AG09309 (cell line): Measurements from ENCODE around the gene MAP2K5.

ENCODE experiments used
- DNase-seq: peaks from one replicate; pipeline ENCODE4 v3.0.0-alpha.2; 2010; ENCODE audit warnings: low read depth
- H3K4me3 ChIP-seq: 2 replicates; pipeline ENCODE4 v1.5.1; 2011; ENCODE audit warnings: mild to moderate bottlenecking, low read depth, low read length, moderate library complexity; ENCODE audit not compliant: control insufficient read depth
- TF ChIP-seq, protein P1 (sequence below): IDR thresholded peaks from 2 replicates; pipeline ENCODE4 v1.5.1; 2011; ENCODE audit warnings: mild to moderate bottlenecking, low read depth, low read length, inconsistent platforms; ENCODE audit not compliant: insufficient read depth, control insufficient read depth; ENCODE audit errors: missing control alignments

The MAP2K5 gene

DNA sequence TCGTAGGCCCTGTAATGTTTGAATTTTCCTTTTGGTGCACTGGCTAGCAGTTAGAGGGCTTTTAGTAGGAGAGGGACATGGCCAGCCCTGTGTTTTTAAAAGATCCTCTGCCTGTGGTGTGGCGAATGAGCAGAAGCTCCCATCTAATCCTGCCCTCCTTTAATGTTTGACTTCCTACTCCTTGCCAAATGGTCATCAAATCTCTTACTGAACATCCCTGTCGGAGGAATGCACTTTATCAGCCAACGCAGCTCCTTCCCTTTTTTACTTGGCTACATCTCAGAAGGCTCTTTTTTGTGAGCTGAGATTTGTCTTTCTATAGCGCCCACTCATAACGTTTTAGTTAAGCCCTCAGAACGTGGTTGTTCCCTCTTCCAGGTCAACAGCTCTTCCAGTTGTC lies 44.8 kb downstream of the MAP2K5 start:
- no peak for DNase-seq
- TF ChIP-seq, protein P1, sequence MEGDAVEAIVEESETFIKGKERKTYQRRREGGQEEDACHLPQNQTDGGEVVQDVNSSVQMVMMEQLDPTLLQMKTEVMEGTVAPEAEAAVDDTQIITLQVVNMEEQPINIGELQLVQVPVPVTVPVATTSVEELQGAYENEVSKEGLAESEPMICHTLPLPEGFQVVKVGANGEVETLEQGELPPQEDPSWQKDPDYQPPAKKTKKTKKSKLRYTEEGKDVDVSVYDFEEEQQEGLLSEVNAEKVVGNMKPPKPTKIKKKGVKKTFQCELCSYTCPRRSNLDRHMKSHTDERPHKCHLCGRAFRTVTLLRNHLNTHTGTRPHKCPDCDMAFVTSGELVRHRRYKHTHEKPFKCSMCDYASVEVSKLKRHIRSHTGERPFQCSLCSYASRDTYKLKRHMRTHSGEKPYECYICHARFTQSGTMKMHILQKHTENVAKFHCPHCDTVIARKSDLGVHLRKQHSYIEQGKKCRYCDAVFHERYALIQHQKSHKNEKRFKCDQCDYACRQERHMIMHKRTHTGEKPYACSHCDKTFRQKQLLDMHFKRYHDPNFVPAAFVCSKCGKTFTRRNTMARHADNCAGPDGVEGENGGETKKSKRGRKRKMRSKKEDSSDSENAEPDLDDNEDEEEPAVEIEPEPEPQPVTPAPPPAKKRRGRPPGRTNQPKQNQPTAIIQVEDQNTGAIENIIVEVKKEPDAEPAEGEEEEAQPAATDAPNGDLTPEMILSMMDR, result no peak
- no peak overlapping the region for H3K4me3 ChIP-seq

DNA sequence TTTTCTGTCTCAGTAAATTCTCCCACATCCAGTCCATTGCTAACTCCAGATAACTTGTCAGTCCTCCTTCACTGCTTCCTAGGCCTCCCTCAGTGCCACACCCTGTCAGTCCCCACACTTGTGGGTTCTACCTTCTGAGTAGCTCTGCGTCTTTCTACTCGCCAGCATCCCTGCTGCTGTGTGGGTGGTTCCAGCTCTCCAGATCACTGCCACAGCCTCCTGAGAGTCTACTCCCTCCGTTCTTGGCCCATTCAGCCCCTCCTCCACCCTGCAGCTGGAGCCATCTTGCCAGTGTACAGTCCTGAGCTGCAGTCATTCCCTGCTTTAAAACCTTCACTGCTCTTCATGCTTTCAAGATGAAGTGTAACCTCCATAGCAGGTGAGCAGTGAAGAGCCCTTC lies 45.3 kb downstream of the MAP2K5 start:
- DNase-seq, result no peak
- TF ChIP-seq, protein P1, result no peak
- H3K4me3 ChIP-seq, result no peak overlapping the region

DNA sequence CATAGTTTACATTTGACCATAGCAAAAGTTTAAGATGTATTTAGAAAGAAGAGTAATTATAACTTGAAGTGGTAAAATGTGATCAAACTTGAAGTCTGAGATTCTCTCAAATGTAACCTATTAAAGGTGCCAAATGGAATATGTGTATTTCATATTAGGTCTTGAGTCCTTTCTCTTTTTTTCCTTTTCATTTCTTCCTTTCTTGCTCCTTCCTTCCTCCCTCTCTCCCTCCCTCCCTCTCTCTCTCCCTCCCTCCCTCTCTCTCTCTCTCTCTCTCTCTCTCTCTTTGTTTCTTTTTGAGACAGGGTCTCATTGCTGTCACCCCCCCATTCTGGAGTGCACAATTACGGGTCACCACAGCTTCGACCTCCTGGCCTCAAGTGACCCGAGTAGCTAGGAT lies 47.7 kb downstream of the MAP2K5 start:
- DNase-seq, result no peak
- no peak overlapping the region for H3K4me3 ChIP-seq
- TF ChIP-seq, protein P1, result no peak

DNA sequence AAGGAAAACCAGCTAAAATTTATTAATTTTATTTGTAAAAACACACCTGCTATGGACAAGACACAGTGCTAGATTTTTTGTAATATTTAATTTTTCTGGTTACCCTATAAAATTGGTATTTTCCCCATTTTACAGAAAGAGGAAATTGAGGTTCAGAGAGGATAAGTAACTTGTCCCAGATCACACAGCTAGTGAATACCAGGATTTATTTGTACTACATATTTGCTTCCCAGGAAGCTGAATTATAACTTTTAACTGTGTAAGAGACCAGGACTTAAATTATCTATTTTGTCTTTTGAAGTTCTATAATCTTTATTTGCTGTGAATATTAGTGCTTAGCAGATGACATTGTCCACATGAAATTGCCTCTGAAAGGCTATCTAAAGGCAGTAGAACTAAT lies 49.7 kb downstream of the MAP2K5 start:
- no peak for DNase-seq
- H3K4me3 ChIP-seq, result no peak overlapping the region
- TF ChIP-seq, protein P1, result no peak

DNA sequence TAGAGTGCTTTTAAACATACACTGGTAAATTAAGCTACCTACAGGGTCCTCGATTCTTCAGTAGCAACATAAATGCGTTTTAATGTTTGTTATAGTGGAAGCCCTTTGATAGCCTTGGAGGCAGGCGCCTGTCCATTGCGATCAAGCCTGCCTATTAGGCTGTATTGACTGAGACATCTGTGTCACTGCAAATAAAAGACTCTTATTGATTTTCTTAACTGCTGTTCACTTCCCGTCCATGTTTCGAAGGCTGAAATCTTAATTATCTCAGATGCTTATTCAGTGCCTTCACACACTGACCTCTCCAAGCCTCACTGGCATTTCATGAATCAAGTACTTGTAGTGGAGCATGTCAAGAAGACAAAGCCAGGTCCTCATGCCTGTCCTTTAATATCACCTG lies 51.1 kb downstream of the MAP2K5 start:
- TF ChIP-seq, protein P1, result no peak
- no peak for DNase-seq
- H3K4me3 ChIP-seq, result no peak overlapping the region

DNA sequence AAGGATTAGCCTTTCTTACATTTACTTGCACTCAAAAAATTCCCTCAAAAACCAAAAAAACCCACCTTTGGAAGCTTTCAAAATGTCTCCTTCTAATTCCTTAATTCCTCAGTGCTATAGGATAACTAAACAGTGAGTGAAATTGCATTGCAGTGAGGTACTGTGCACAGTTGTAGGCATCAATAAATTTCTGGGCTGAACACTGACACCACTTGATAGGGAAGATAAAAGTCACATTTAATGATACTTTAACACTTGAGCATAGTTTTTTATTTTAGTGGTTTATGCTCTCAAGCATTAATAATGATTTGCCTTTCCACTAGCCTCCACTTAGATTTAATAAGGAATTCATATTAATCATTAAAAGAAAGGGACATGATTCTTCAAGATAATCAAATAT lies 52.3 kb downstream of the MAP2K5 start:
- H3K4me3 ChIP-seq, result no peak overlapping the region
- TF ChIP-seq, protein P1, result no peak
- DNase-seq, result no peak

DNA sequence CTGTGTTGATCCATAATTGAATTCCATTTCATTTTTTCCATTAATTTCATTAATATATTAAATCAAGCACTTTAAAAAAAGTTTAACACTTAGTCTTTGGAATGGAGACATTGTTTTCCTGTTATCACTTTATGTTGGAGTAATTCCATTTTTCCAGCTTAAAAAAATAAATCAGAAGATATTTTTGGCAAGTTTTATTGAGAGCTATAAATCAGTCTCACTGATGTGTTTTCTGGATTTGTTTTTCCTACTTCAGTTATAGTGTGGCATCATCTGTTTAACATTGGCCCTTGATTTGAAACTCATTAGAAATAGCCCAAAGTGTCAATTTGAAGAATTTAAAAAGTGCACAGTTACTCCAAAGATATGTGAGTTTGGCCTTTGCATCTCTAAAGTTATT lies 53.1 kb downstream of the MAP2K5 start:
- TF ChIP-seq, protein P1, result no peak
- no peak for DNase-seq

More for the DNA sequence above, 53.1 kb downstream of the MAP2K5 start:
- H3K4me3 ChIP-seq, result no peak overlapping the region
